Neuronal stem cell (in vitro differentiated cells): Measurements from ENCODE around the gene KAZN.

ENCODE experiments used
- DNase-seq: peaks from one replicate; pipeline ENCODE4 v3.0.0-alpha.2; 2013; ENCODE audit warnings: low spot score
- H2AFZ ChIP-seq: one replicate; pipeline ENCODE4 v1.6.1; 2013; ENCODE audit warnings: mild to moderate bottlenecking, low read length, inconsistent platforms
- H2AK5ac ChIP-seq: 2 replicates; pipeline ENCODE4 v1.6.1; 2013; ENCODE audit warnings: low read depth, mild to moderate bottlenecking, inconsistent platforms, low read length, moderate library complexity, mixed read lengths
- H2BK120ac ChIP-seq: 2 replicates; pipeline ENCODE4 v1.6.1; 2013; ENCODE audit warnings: low read depth, mild to moderate bottlenecking, inconsistent platforms, low read length, moderate library complexity, mixed read lengths
- H2BK12ac ChIP-seq: one replicate; pipeline ENCODE4 v1.6.1; 2013; ENCODE audit warnings: low read length, inconsistent platforms
- H2BK15ac ChIP-seq: 2 replicates; pipeline ENCODE4 v1.6.1; 2013; ENCODE audit warnings: mild to moderate bottlenecking, low read length, inconsistent platforms, mixed read lengths
- H2BK5ac ChIP-seq: one replicate; pipeline ENCODE4 v1.6.1; 2013; ENCODE audit warnings: inconsistent platforms, mild to moderate bottlenecking, low read length, moderate library complexity
- H3K14ac ChIP-seq: one replicate; pipeline ENCODE4 v1.6.1; 2013; ENCODE audit warnings: low read length, inconsistent platforms
- H3K18ac ChIP-seq: 2 replicates; pipeline ENCODE4 v1.6.1; 2013; ENCODE audit warnings: low read length, inconsistent platforms
- H3K23ac ChIP-seq: 2 replicates; pipeline ENCODE4 v1.6.1; 2013; ENCODE audit warnings: low read depth, mild to moderate bottlenecking, mixed read lengths, low read length, inconsistent platforms; ENCODE audit not compliant: poor library complexity
- H3K27ac ChIP-seq: replicated peaks from 3 replicates; pipeline ENCODE4 v1.5.1; 2013; ENCODE audit warnings: low read length, inconsistent platforms
- H3K27me3 ChIP-seq, 3 experiments: 2 replicates each; pipeline ENCODE4 v1.6.1; 2013; ENCODE audit warnings: low read length in 3 of 3, mild to moderate bottlenecking in 2 of 3, inconsistent platforms in 1 of 3, low read depth in 1 of 3, mixed read lengths in 1 of 3, moderate library complexity in 1 of 3; ENCODE audit not compliant: control insufficient read depth in 3 of 3, insufficient read depth in 3 of 3
- H3K36me3 ChIP-seq, 2 donors: replicated peaks in 1 of 2; 2 replicates each; pipeline ENCODE4 v1.6.1; 2013; ENCODE audit warnings: low read length in 2 of 2; ENCODE audit not compliant: control insufficient read depth in 2 of 2, insufficient read depth in 2 of 2
- H3K4ac ChIP-seq: 2 replicates; pipeline ENCODE4 v1.6.1; 2013; ENCODE audit warnings: inconsistent platforms, mild to moderate bottlenecking, low read length, moderate library complexity
- H3K4me1 ChIP-seq, 2 donors: 1 replicate in 1 of 2; 2 replicates in 1 of 2; pipeline ENCODE4 v1.6.1; 2013; ENCODE audit warnings: low read length in 2 of 2, low read depth in 1 of 2; ENCODE audit not compliant: control insufficient read depth in 2 of 2, insufficient read depth in 1 of 2
- H3K4me2 ChIP-seq: one replicate; pipeline ENCODE4 v1.6.1; 2013; ENCODE audit warnings: mild to moderate bottlenecking, low read length, inconsistent platforms; ENCODE audit not compliant: insufficient read depth, poor library complexity, severe bottlenecking
- H3K4me3 ChIP-seq, 2 donors: 2 replicates each; pipeline ENCODE4 v1.5.1; 2013; ENCODE audit warnings: low read length in 2 of 2, mild to moderate bottlenecking in 2 of 2, inconsistent platforms in 1 of 2, moderate library complexity in 1 of 2
- H3K79me1 ChIP-seq: one replicate; pipeline ENCODE4 v1.6.1; 2013; ENCODE audit warnings: low read depth, mild to moderate bottlenecking, inconsistent platforms, low read length, moderate library complexity
- H3K9ac ChIP-seq: one replicate; pipeline ENCODE4 v1.6.1; 2013; ENCODE audit warnings: mild to moderate bottlenecking, low read depth, low read length, inconsistent platforms; ENCODE audit not compliant: poor library complexity
- H3K9me3 ChIP-seq, 2 donors: replicated peaks in 1 of 2; 2 replicates each; pipeline versions ENCODE3 to v1.6.1; 2013; ENCODE audit warnings: low read length in 2 of 2, mild to moderate bottlenecking in 2 of 2, inconsistent platforms in 1 of 2, low read depth in 1 of 2, mixed read lengths in 1 of 2, moderate library complexity in 1 of 2; ENCODE audit not compliant: control insufficient read depth in 2 of 2, insufficient read depth in 1 of 2
- H4K8ac ChIP-seq: one replicate; pipeline ENCODE4 v1.6.1; 2013; ENCODE audit warnings: low read depth, mild to moderate bottlenecking, inconsistent platforms, low read length, moderate library complexity
- H4K91ac ChIP-seq: one replicate; pipeline ENCODE4 v1.6.1; 2013; ENCODE audit warnings: low read length, low read depth, mild to moderate bottlenecking, inconsistent platforms; ENCODE audit not compliant: poor library complexity
- WGBS, 2 donors: extraction: QIAGEN DNeasy Blood & Tissue Kit; methylation state at CpG; one replicate each; pipeline ENCODE4 v1.1.7; 2013; ENCODE audit warnings: missing lambda C conversion rate in 2 of 2, mixed read lengths in 1 of 2; ENCODE audit not compliant: insufficient read length in 2 of 2, insufficient replicate concordance in 1 of 2; ENCODE audit errors: extremely low coverage in 2 of 2; 5-methylcytosine and 5-hydroxymethylcytosine counted together

The KAZN gene

DNA sequence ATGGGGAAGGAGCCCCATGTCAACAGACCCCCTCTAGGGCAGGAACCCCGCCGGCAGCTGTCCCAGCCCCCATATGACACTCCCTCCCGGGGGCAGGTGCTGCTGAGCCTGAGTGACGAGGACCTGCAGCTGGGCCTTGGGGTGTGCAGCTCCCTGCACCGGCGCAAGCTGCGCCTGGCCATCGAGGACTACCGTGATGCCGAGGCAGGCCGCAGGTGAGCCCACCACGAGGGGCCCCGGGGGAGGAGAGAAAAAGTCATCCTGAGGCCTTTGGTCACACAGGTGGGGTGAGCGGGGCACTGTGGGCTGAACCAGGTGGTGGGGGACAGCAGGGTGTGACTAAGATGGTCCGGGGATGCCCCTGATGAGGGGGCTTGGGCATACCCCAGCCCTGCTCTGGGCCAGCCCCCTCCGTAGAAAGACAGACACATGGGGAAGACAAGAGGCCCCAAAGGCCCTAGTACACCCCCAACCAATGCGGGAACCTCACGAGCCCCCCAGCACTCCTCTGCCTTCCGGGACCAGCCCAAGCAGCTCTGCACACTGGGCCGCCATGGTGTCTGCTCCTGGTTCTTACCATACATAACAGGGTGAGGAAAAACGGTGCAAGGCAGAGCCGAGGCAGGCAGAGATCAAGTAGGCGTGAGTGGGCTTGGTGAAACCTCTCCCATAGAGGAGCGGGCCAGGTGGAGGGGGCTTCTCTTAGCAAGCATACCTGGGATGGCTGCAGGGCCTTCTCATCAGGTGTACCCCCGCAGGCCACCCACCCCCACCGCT is 496.4 kb downstream of the KAZN start:
- Histone ChIP-seq H3K9me3 (no peaks in the 10 kb centered on the region), H4K91ac (no peak overlapping the region), H3K4ac (no peak overlapping the region), H3K4me3 (no peak overlapping the region), H3K9ac (no peak overlapping the region), H2BK15ac (no peak overlapping the region), H2AK5ac (no peak overlapping the region), H2BK120ac (no peak overlapping the region), H2BK5ac (no peak overlapping the region), H3K79me1 (no peaks in the 10 kb centered on the region), H3K36me3 (no peaks in the 10 kb centered on the region), H2BK12ac (no peak overlapping the region), H3K27ac (no peak overlapping the region), H3K27me3 (no peaks in the 10 kb centered on the region), H4K8ac (no peak overlapping the region), H3K4me1 (peaks cover 8 to 38% of the 10 kb centered on the region in 2 donors), H3K14ac (no peak overlapping the region), H3K4me2 (no peak overlapping the region), H3K18ac (peak overlapping the region; percentile 67), H2AFZ (no peak overlapping the region), H3K23ac (no peak overlapping the region)
- WGBS, 2 donors = no CpG with 5 or more reads among the region's 26 CpGs
- no peak for DNase-seq

DNA sequence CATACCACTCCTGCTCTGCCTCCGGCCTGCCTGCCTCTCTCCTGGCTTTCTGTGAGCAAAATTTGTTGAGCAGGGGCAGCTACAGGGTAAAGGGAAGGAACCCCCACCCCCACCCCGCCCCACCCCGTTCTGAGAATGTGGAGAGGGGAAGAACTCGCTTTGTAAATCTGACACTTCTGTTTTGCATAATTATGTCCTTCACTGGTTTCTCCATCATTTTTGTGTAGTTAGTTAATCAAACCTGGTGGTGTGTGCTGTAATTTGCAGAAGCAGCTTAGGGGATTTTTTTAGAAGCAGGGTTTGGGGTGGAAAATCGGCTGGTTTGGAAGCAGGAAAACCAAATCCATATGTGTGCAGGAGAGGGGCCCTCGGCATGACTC is 497.0 kb downstream of the KAZN start:
- Histone ChIP-seq H4K8ac (no peak overlapping the region), H3K23ac (no peak overlapping the region), H3K14ac (no peak overlapping the region), H3K79me1 (no peaks in the 10 kb centered on the region), H3K4me1 (peaks cover 3 to 36% of the 10 kb centered on the region in 2 donors), H3K9ac (no peak overlapping the region), H3K18ac (peak overlapping the region; percentile 82), H4K91ac (no peak overlapping the region), H2BK120ac (no peak overlapping the region), H2BK12ac (no peak overlapping the region), H3K4me2 (no peak overlapping the region), H2BK15ac (no peak overlapping the region), H3K9me3 (no peaks in the 10 kb centered on the region), H2AK5ac (no peak overlapping the region), H3K4me3 (no peak overlapping the region), H3K4ac (no peak overlapping the region), H3K36me3 (no peaks in the 10 kb centered on the region), H3K27me3 (no peaks in the 10 kb centered on the region), H2AFZ (no peak overlapping the region), H3K27ac (no peak overlapping the region), H2BK5ac (no peak overlapping the region)
- no CpG with 5 or more reads among the region's 6 CpGs for WGBS, 2 donors
- DNase-seq = no peak

DNA sequence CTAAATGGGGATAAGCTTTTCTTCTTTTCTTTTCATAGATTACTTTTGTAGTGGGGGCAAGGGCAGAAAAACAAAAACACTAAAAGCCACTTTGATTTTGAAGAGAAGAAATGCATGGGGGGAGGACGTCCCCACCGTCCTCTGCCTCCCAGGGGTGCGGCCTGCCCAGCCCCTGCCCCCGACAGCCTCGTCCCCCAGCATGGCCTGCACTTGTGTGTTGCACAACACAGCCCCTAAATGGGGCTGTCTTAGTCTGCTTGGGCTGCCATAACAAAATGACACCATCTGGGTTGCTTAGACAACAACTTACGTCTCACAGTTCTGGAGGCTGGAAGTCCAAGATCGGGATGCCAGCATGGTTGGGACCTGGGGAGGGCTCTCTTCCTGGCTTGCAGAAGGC is 497.8 kb downstream of the KAZN start:
- H3K36me3 ChIP-seq = no peaks in the 10 kb centered on the region
- H3K18ac ChIP-seq = no peak overlapping the region
- peaks cover 0 to 29% of the 10 kb centered on the region in 2 donors for H3K4me1 ChIP-seq
- H2BK15ac ChIP-seq = no peak overlapping the region
- no peak overlapping the region for H3K4me3 ChIP-seq
- H3K23ac ChIP-seq = no peak overlapping the region
- H3K9me3 ChIP-seq = no peaks in the 10 kb centered on the region
- DNase-seq = no peak
- no peak overlapping the region for H4K8ac ChIP-seq
- no peak overlapping the region for H2BK5ac ChIP-seq
- H3K27ac ChIP-seq = no peak overlapping the region
- H3K4ac ChIP-seq = no peak overlapping the region
- no peak overlapping the region for H2AK5ac ChIP-seq
- H2BK120ac ChIP-seq = no peak overlapping the region
- no peak overlapping the region for H3K4me2 ChIP-seq
- H4K91ac ChIP-seq = no peak overlapping the region
- no peak overlapping the region for H2BK12ac ChIP-seq
- H2AFZ ChIP-seq = no peak overlapping the region
- no peaks in the 10 kb centered on the region for H3K79me1 ChIP-seq
- no peak overlapping the region for H3K14ac ChIP-seq
- H3K27me3 ChIP-seq = peaks cover 0 to 3% (median 0%) of the 10 kb centered on the region in 3 experiments
- WGBS, 2 donors = no CpG with 5 or more reads among the region's 7 CpGs
- H3K9ac ChIP-seq = no peak overlapping the region

DNA sequence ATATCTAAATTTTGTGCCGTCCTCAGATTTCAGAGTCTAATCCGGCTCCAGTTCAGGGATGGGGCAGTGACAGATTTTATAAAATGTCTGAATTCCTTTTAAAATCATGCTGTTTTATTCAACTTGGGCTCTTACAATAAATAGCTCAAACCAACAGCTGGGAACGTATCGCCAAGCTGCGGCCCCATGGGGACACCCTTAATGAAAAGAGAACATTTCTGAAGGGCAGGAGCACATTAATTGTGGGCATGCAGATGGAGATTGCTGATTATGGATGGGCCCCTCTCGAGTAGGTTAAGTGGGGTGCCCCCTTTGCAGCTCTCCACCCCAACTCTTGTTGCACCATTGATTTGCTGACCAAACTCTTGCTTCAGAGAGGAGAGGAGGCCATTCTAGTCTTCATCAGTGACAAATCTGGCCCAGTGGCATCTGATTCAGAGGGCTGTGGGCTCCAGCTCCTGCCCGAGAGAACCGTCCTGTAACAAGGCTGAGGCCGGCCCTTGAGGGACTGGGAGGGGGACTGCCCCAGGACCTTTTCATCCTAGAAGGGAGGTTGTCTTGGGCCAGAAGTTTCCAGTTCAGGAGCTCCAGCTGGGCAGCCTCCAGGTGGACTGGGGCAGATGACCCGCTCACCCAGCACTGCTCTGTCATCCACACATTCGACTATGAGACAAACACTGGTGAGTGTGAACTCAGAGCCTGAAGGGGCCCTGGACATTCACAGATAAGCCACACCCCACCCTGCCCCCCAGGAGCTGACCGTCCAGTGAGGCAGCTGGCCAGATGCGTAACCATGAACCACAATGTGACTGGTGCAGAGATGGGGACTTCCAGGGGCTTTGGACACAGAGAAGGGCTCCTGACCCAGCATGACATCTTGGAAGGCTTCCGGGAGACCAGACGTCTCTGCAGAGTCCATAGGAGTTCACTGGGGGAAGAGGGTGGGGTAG is 500.0 kb downstream of the KAZN start:
- Histone ChIP-seq H4K91ac (no peak overlapping the region), H3K4me3 (no peak overlapping the region), H3K18ac (no peak overlapping the region), H2AK5ac (no peak overlapping the region), H3K4ac (no peak overlapping the region), H3K14ac (no peak overlapping the region), H3K36me3 (peaks cover 0 to 1% of the 10 kb centered on the region in 2 donors), H3K9me3 (no peaks in the 10 kb centered on the region), H3K4me2 (no peak overlapping the region), H2BK15ac (no peak overlapping the region), H2AFZ (no peak overlapping the region), H2BK12ac (no peak overlapping the region), H3K23ac (no peak overlapping the region), H3K9ac (no peak overlapping the region), H2BK120ac (no peak overlapping the region), H2BK5ac (no peak overlapping the region), H3K27me3 (peaks cover 0 to 3% (median 0%) of the 10 kb centered on the region in 3 experiments), H3K4me1 (peaks cover 0 to 23% of the 10 kb centered on the region in 2 donors), H4K8ac (no peak overlapping the region), H3K79me1 (no peaks in the 10 kb centered on the region), H3K27ac (no peak overlapping the region)
- WGBS, 2 donors = no CpG with 5 or more reads among the region's 15 CpGs
- DNase-seq = no peak
